Activated naive CD4-positive, alpha-beta T cell (primary cell): ENCODE results near the gene FAM168B.

Experiments used
- DNase-seq, 4 experiments: peaks; one replicate each; lab custom pipeline; 2025; lab: John Stamatoyannopoulos, UW

The FAM168B gene

GRCh38 chr2:131022731-131023130 is 70.5 kb downstream of the FAM168B start:
- no peak for DNase-seq

DNA sequence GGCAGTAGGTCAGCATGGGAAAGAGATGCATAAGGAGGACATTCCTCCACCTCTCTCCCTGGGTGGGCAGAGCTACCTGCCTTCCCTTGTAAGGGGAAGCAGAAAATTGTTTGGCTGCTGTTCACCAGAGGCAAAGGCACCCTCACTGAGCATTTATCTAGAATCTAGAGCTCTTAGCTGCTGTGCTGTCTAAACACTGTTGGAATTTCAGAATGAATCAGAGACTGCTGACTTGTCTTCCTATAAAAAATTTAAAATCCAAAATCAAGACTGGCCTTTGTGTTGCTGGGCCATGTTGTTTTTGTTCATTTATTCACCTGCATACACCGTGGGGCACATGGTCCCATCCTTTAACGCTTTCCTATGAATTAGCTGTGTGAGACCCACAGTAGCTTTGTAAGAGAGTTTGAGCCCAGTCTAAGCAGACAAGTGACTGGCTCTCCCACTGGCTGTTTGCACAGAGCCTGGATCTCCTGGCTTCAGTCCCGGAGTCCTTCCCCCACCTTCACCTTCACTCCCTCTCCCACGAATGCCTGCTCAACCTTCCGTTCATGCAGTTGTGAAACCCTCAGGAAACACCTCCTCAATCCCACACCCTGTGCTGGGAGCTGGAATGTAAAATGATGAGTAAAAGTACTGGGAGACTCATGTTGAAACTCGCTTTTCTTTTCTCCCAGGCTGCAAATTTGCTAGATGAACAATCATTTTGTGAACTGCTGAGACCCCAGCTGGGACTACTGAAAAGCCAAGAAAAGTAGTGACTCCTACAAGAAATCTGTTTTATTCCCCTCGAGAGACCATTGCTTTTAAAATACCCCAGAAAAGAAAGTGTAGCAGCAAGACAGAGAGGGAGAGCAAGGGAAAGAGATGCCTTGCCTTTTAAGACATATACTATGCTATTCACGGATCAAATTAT is 76.2 kb downstream of the FAM168B start:
- DNase-seq = no peak

- DNase-seq = no peak
Measured at GRCh38 chr2:131015764-131016163, 77.5 kb downstream of the FAM168B start.

DNA sequence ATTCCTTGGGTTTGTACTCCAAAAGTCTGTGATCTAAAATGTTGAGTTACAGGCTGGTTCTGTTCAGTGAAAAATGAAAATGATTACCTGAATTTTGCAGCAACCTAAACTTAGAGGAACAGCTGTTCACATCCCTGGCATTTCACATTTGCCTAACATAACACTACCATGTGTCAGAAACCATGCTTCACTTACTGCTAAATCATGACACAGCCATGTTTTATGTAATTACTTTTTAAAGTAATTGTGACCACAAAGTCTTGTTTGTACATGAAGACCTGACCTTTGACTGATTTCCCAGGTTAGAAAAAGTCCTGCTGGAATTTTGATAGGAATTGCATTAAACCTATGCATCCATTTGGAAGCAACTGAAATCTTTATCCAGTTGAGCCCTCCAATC is 79.1 kb downstream of the FAM168B start:
- no peak for DNase-seq

DNA sequence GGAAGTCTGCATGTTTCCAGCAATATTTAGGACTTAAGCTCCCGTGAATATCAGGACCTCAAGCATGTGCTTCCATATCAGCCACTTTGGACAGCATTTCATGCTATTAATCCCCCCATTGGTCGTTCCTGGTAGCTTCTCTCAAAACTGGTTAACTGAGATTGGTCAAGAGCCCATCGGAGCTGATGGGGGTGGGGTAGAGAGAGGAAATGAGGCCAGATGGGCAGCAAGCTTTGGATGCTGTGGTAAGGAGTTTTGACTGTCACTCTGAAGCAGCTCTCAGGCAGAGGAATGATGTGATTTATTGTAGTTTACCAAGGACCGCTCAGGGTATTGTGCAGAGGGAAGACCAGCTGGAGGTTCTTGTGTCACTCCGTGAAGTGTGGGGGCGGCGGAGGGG is 81.8 kb downstream of the FAM168B start:
- no peak for DNase-seq

GRCh38 chr2:131010566-131010965 is 82.7 kb downstream of the FAM168B start:
- no peak for DNase-seq

DNA sequence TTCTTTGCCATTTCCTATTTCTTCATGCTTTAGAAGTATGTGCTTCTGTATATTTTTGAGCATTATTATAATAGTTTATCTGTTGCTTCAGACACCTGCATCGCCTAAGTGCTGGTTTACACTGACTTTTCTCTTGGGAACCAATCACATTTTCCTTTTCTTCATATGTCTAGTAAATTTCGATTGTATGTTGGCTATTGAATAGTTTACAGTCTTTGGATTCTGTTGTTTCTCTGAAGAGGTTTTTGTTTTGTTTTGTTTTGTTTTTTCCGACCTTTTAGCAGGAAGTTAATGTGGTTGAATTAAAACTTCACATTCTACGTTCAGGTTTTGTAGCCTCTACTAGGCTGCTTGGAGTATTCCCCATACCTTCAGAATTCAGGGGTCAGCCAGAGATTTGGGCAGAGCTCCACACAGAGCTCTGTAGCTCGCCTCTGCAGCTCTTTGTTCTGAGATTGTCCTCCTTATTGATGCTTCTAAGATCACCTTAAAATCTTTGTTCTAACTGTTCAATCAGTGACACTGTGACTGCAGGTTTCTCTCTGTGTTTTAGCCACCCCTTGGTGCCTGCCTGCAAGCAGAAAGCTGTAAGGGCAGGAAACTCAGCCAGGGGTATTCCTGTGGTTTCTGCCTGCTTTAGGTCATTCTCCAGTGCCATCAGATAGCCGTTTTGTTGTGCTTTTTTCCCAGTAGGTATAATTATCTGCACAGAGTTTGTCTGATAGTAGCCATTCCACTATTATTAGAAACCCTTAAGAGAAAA is 83.4 kb downstream of the FAM168B start:
- no peak for DNase-seq

DNA sequence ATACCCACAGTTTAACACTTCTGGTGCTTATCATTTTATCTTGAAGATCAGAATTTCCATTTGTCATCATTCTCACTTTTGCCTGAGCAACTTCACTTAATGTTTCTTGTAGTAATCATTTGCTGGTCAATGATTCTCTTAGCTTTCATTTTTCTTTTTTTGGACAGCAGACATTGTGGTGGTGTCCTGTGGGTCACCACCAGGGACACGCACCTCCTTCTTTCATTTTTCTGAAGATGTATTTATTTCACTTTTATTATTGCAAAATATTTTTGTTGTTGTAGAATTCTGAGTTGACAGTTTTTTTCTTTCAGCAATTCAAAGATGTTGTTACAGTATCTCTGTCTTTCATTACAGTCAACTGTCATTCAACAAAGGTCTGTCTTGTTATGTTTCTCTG is 84.3 kb downstream of the FAM168B start:
- DNase-seq = no peak

DNA sequence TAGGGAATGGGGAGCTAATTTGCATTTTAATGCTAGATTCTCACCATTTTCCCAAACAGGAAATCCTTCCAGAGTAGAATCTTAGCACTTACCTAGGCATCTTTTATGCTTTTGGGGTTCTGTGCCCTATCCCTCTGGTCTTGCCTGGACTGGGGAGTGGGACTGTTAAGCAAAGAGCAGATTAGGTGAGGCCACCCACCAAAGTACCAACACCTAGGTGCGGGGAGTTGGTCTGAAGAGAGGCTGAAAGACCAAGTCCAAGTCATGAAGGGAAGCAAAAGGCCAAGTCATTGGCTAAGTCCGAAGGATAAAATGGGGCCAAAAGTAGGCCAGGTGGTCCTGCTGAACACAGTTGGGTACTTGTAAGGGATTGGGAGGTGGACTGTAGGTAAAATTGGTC is 86.7 kb downstream of the FAM168B start:
- DNase-seq = no peak

GRCh38 chr2:131005216-131005935 is 87.9 kb downstream of the FAM168B start:
- DNase-seq = no peak

GRCh38 chr2:131004446-131005209 is 88.6 kb downstream of the FAM168B start:
- no peak for DNase-seq

- no peak for DNase-seq
Measured at GRCh38 chr2:130998561-130998960, 94.7 kb downstream of the FAM168B start.
